ENCODE results near the gene ANO3. TPM values are rescaled to one million over a fixed set of nuclear protein-coding genes. Genes with fewer than 3 reads are reported as not detected.

The ANO3 gene
- total RNA-seq, 4 donors from 2014 or later, result 0.13 to 0.63 (median 0.52) TPM

GRCh38 chr11:26651916-26652315 is 320.0 kb downstream of the ANO3 start:
- H3K4me3 ChIP-seq (replicated peaks in 1 of 3), result no peak overlapping the region
- TF ChIP-seq POLR2A (IDR thresholded peaks at IDR 0.05), result no peak
- TF ChIP-seq CTCF (IDR thresholded peaks at IDR 0.05), result no peak
- DNase-seq, result no peak
- H3K27me3 ChIP-seq, result no peaks in the 10 kb centered on the region
- WGBS, 2 donors, result 82 to 84% methylated on average over 6 of the region's 6 CpGs
- H3K36me3 ChIP-seq, result no peaks in the 10 kb centered on the region
- intact Hi-C loops (cut with DNase I), result loop anchor here (10.0 kb wide), 1 partner anchor 357 kb away; no protein-coding TSS in a partner anchor
- no peaks in the 10 kb centered on the region for H3K9me3 ChIP-seq
- no peak overlapping the region for H3K27ac ChIP-seq
- no peaks in the 10 kb centered on the region for H3K4me1 ChIP-seq

GRCh38 chr11:26655287-26655686 is 323.4 kb downstream of the ANO3 start:
- DNase-seq, result no peak
- no peaks in the 10 kb centered on the region for H3K9me3 ChIP-seq
- no peak for TF ChIP-seq CTCF (IDR thresholded peaks at IDR 0.05)
- TF ChIP-seq POLR2A (IDR thresholded peaks at IDR 0.05), result no peak
- no peak overlapping the region for H3K4me3 ChIP-seq (replicated peaks in 1 of 3)
- no peaks in the 10 kb centered on the region for H3K27me3 ChIP-seq
- 92% methylated on average over 2 of the region's 2 CpGs for WGBS, 2 donors
- no peaks in the 10 kb centered on the region for H3K36me3 ChIP-seq
- H3K27ac ChIP-seq, result no peak overlapping the region
- no peaks in the 10 kb centered on the region for H3K4me1 ChIP-seq
- intact Hi-C loops (cut with DNase I), result loop anchor here (10.0 kb wide), 1 partner anchor 360 kb away; no protein-coding TSS in a partner anchor

- no peaks in the 10 kb centered on the region for H3K9me3 ChIP-seq
- H3K27ac ChIP-seq, result no peak overlapping the region
- no peaks in the 10 kb centered on the region for H3K27me3 ChIP-seq
- no peak overlapping the region for H3K4me3 ChIP-seq (replicated peaks in 1 of 3)
- no peaks in the 10 kb centered on the region for H3K36me3 ChIP-seq
- 88 to 92% methylated on average over 1 of the region's 1 CpG for WGBS, 2 donors
- intact Hi-C loops (cut with DNase I), result no loop called here
- H3K4me1 ChIP-seq, result no peaks in the 10 kb centered on the region
- TF ChIP-seq POLR2A (IDR thresholded peaks at IDR 0.05), result no peak
- TF ChIP-seq CTCF (IDR thresholded peaks at IDR 0.05), result no peak
- no peak for DNase-seq
Measured at GRCh38 chr11:26662916-26663315, 331.0 kb downstream of the ANO3 start.

- DNase-seq, result no peak
- no peaks in the 10 kb centered on the region for H3K27me3 ChIP-seq
- TF ChIP-seq POLR2A (IDR thresholded peaks at IDR 0.05) (no peak), CTCF (IDR thresholded peaks at IDR 0.05) (no peak)
- WGBS, 2 donors, result 75 to 79% methylated on average over 2 of the region's 2 CpGs
- H3K27ac ChIP-seq, result no peak overlapping the region
- intact Hi-C loops (cut with DNase I), result no loop called here
- no peaks in the 10 kb centered on the region for H3K36me3 ChIP-seq
- H3K9me3 ChIP-seq, result no peaks in the 10 kb centered on the region
- H3K4me3 ChIP-seq (replicated peaks in 1 of 3), result no peak overlapping the region
- H3K4me1 ChIP-seq, result no peaks in the 10 kb centered on the region
Measured at GRCh38 chr11:26665036-26665435, 333.1 kb downstream of the ANO3 start.

- Histone ChIP-seq H3K4me1 (no peaks in the 10 kb centered on the region), H3K9me3 (no peaks in the 10 kb centered on the region), H3K4me3 (replicated peaks in 1 of 3) (no peak overlapping the region), H3K36me3 (no peaks in the 10 kb centered on the region), H3K27me3 (no peaks in the 10 kb centered on the region), H3K27ac (no peak overlapping the region)
- no peak for DNase-seq
- WGBS, 2 donors, result 87 to 90% methylated on average over 1 of the region's 1 CpG
- TF ChIP-seq POLR2A (IDR thresholded peaks at IDR 0.05) (no peak), CTCF (IDR thresholded peaks at IDR 0.05) (no peak)
- intact Hi-C loops (cut with DNase I), result no loop called here
Measured at GRCh38 chr11:26665946-26666345, 334.0 kb downstream of the ANO3 start.

All from thyroid gland (tissue), 4 donors.